H1 (cell line): ENCODE data around the gene RGS17. TPM values are rescaled to one million over a fixed set of nuclear protein-coding genes. Genes with fewer than 3 reads are reported as not detected.

Experiments
- CTCF ChIA-PET: fragments of 300-600 bp; sonication (Branson Sonifier 250); formaldehyde crosslinking; loops from one replicate; lab custom pipeline; 2021; ENCODE audit not compliant: partially characterized antibody; lab: Charles Lee
- POLR2A ChIA-PET: fragments of 300-600 bp; sonication (Branson Sonifier 250); formaldehyde crosslinking; loops from one replicate; lab custom pipeline; 2021; ENCODE audit warnings: inconsistent platforms; ENCODE audit not compliant: partially characterized antibody; lab: Charles Lee
- DNase-seq, 2 experiments: peaks; one replicate each; pipeline versions ENCODE4 v3.0.0 to v3.0.0-alpha.2; 2010 to 2022; ENCODE audit warnings: low spot score in 2 of 2, low read depth in 1 of 2, mixed read lengths in 1 of 2
- FAIRE-seq: peaks from 2 replicates; lab custom pipeline; 2011; peaks lifted over from hg19 to GRCh38; lab: Jason Lieb, UNC
- H2AFZ ChIP-seq: 2 replicates; pipeline ENCODE4 v1.8.1; 2012; ENCODE audit warnings: low read length, inconsistent platforms
- H2AK5ac ChIP-seq: 2 replicates; pipeline ENCODE4 v1.6.1; 2013; ENCODE audit warnings: low read depth, low read length
- H2BK120ac ChIP-seq: replicated peaks from 2 replicates; pipeline ENCODE3; 2013; ENCODE audit warnings: low read depth, low read length, inconsistent platforms
- H2BK12ac ChIP-seq: 2 replicates; pipeline ENCODE4 v1.6.1; 2013; ENCODE audit warnings: low read depth, low read length
- H2BK15ac ChIP-seq: 2 replicates; pipeline ENCODE4 v1.6.1; 2013; ENCODE audit warnings: low read length
- H2BK20ac ChIP-seq: 2 replicates; pipeline ENCODE4 v1.6.1; 2013; ENCODE audit warnings: low read length
- H2BK5ac ChIP-seq: 2 replicates; pipeline ENCODE4 v1.6.1; 2013; ENCODE audit warnings: low read depth, low read length
- H3K14ac ChIP-seq: 2 replicates; pipeline ENCODE4 v1.6.1; 2013; ENCODE audit warnings: inconsistent platforms; ENCODE audit not compliant: insufficient read length
- H3K18ac ChIP-seq: 2 replicates; pipeline ENCODE4 v1.6.1; 2013; ENCODE audit warnings: low read length; ENCODE audit errors: extremely low read depth
- H3K23ac ChIP-seq: 2 replicates; pipeline ENCODE4 v1.6.1; 2013; ENCODE audit warnings: inconsistent platforms; ENCODE audit not compliant: insufficient read length
- H3K23me2 ChIP-seq: 2 replicates; pipeline ENCODE4 v1.6.1; 2013; ENCODE audit warnings: low read depth, low read length
- H3K27ac ChIP-seq: 2 replicates; pipeline ENCODE4 v1.6.1; 2011; ENCODE audit warnings: low read depth, low read length, inconsistent platforms
- H3K27me3 ChIP-seq, 4 experiments: replicated peaks in 1 of 4; 1 replicate in 1 of 4; 2 replicates in 3 of 4; pipeline versions ENCODE4 v1.6.1 to v1.8.1; 2011 to 2013; ENCODE audit warnings: low read length in 3 of 4, mild to moderate bottlenecking in 3 of 4, inconsistent platforms in 2 of 4, mixed read lengths in 2 of 4, moderate library complexity in 1 of 4; ENCODE audit not compliant: control insufficient read depth in 3 of 4, insufficient read depth in 3 of 4; ENCODE audit errors: extremely low read depth in 1 of 4
- H3K36me3 ChIP-seq, 4 experiments: 2 replicates each; pipeline versions ENCODE4 v1.6.1 to v1.8.1; 2011 to 2013; ENCODE audit warnings: mild to moderate bottlenecking in 4 of 4, low read length in 3 of 4, moderate library complexity in 2 of 4, control low read depth in 1 of 4, inconsistent platforms in 1 of 4; ENCODE audit not compliant: insufficient read depth in 4 of 4, control insufficient read depth in 2 of 4
- H3K4ac ChIP-seq: replicated peaks from 2 replicates; pipeline ENCODE3; 2013; ENCODE audit warnings: low read length, low read depth, mixed read lengths, inconsistent platforms; ENCODE audit not compliant: insufficient read length
- H3K4me1 ChIP-seq, 4 experiments: replicated peaks in 1 of 4; 1 replicate in 1 of 4; 2 replicates in 3 of 4; pipeline versions ENCODE4 v1.6.1 to v1.8.1; 2011 to 2013; ENCODE audit warnings: low read length in 3 of 4, inconsistent platforms in 2 of 4, mixed read lengths in 1 of 4; ENCODE audit not compliant: insufficient read depth in 4 of 4, control insufficient read depth in 3 of 4
- H3K4me2 ChIP-seq, 2 experiments: 2 replicates each; pipeline versions ENCODE4 v1.6.1 to v1.8.1; 2011 to 2013; ENCODE audit warnings: low read depth in 2 of 2, low read length in 2 of 2, control low read depth in 1 of 2, inconsistent platforms in 1 of 2, mild to moderate bottlenecking in 1 of 2; ENCODE audit not compliant: insufficient read depth in 1 of 2
- H3K4me3 ChIP-seq, 4 experiments: fragments of 200-600, 300-600 bp in 1 of 4; sonication (generic), shearing (Covaris generic), sonication (Bioruptor Twin) in 1 of 4; 2 replicates each; pipeline versions ENCODE4 v1.5.1 to v1.8.1; 2011 to 2016; ENCODE audit warnings: low read length in 4 of 4, low read depth in 3 of 4, control low read depth in 2 of 4, inconsistent platforms in 2 of 4, mild to moderate bottlenecking in 2 of 4, mixed read lengths in 1 of 4, moderate library complexity in 1 of 4; ENCODE audit not compliant: insufficient read depth in 2 of 4; ENCODE audit errors: extremely low read depth in 1 of 4
- H3K56ac ChIP-seq: replicated peaks from 2 replicates; pipeline ENCODE3; 2013; ENCODE audit warnings: low read depth, mild to moderate bottlenecking, mixed read lengths, low read length, inconsistent platforms; ENCODE audit not compliant: insufficient read length
- H3K79me1 ChIP-seq: 2 replicates; pipeline ENCODE4 v1.6.1; 2013; ENCODE audit warnings: low read depth, low read length, control low read depth
- H3K79me2 ChIP-seq, 2 experiments: 2 replicates each; pipeline versions ENCODE4 v1.6.1 to v1.8.1; 2012 to 2013; ENCODE audit warnings: low read length in 2 of 2, mild to moderate bottlenecking in 2 of 2, inconsistent platforms in 1 of 2; ENCODE audit not compliant: insufficient read depth in 2 of 2, control insufficient read depth in 1 of 2
- H3K9ac ChIP-seq, 4 experiments: replicated peaks in 1 of 4; 1 replicate in 1 of 4; 2 replicates in 3 of 4; pipeline versions ENCODE4 v1.6.1 to v1.8.1; 2011 to 2013; ENCODE audit warnings: low read depth in 3 of 4, low read length in 3 of 4, control low read depth in 2 of 4, mild to moderate bottlenecking in 2 of 4, moderate library complexity in 2 of 4, inconsistent platforms in 1 of 4; ENCODE audit errors: extremely low read depth in 1 of 4
- H3K9me3 ChIP-seq, 2 experiments: 2 replicates each; pipeline versions ENCODE4 v1.6.1 to v1.8.1; 2012 to 2013; ENCODE audit warnings: mild to moderate bottlenecking in 2 of 2, moderate library complexity in 2 of 2, control low read depth in 1 of 2, inconsistent platforms in 1 of 2, low read depth in 1 of 2, low read length in 1 of 2, mixed read lengths in 1 of 2; ENCODE audit not compliant: insufficient read depth in 2 of 2
- H4K20me1 ChIP-seq, 2 experiments: replicated peaks in 1 of 2; 2 replicates each; pipeline versions ENCODE3 to v1.8.1; 2011 to 2013; ENCODE audit warnings: inconsistent platforms in 2 of 2, low read length in 2 of 2, mild to moderate bottlenecking in 1 of 2; ENCODE audit not compliant: insufficient read depth in 2 of 2, control insufficient read depth in 1 of 2
- H4K5ac ChIP-seq: 2 replicates; pipeline ENCODE4 v1.6.1; 2013; ENCODE audit warnings: low read length, low read depth, mixed read lengths, inconsistent platforms; ENCODE audit not compliant: insufficient read length
- H4K8ac ChIP-seq: 2 replicates; pipeline ENCODE4 v1.8.0; 2013; ENCODE audit warnings: mild to moderate bottlenecking, moderate library complexity, low read length, inconsistent platforms; ENCODE audit not compliant: insufficient read depth; ENCODE audit errors: extremely low read depth
- H4K91ac ChIP-seq: replicated peaks from 2 replicates; pipeline ENCODE3; 2013; ENCODE audit warnings: low read length, mixed read lengths, inconsistent platforms; ENCODE audit not compliant: insufficient read length
- BRCA1 ChIP-seq: IDR thresholded peaks from 2 replicates; pipeline ENCODE4 v1.6.1; 2012; ENCODE audit warnings: low read depth, low read length, improper control_type of control experiment
- CBX5 ChIP-seq: fragments of 300-800, 300-1000 bp; sonication (generic); IDR thresholded peaks from 2 replicates; pipeline ENCODE4 v1.7.1; 2016; ENCODE audit warnings: antibody characterized with exemption, low read length, low read depth
- CREB1 ChIP-seq: IDR thresholded peaks from 2 replicates; pipeline ENCODE4 v1.6.1; 2012; ENCODE audit warnings: inconsistent platforms
- EZH2 ChIP-seq: fragments of 200-600 bp; sonication (generic); IDR thresholded peaks from 2 replicates; pipeline ENCODE4 v1.7.1; 2012; ENCODE audit warnings: low read depth, mild to moderate bottlenecking, moderate library complexity, low read length, inconsistent platforms; ENCODE audit not compliant: severe bottlenecking
- FOSL1 ChIP-seq: IDR thresholded peaks from 2 replicates; pipeline ENCODE4 v1.6.1; 2011; ENCODE audit warnings: mild to moderate bottlenecking, low read depth, low read length, moderate library complexity; ENCODE audit not compliant: insufficient read depth
- RBBP5 ChIP-seq: IDR thresholded peaks from 2 replicates; pipeline ENCODE4 v1.7.1; 2012; ENCODE audit warnings: low read depth, mild to moderate bottlenecking, inconsistent platforms, low read length, moderate library complexity, borderline replicate concordance
- SAP30 ChIP-seq: fragments of 300-600 bp; sonication (generic); IDR thresholded peaks from 2 replicates; pipeline ENCODE4 v1.7.1; 2012; ENCODE audit warnings: low read length, moderate library complexity, mild to moderate bottlenecking, inconsistent platforms; ENCODE audit not compliant: insufficient read depth, insufficient replicate concordance
- SRF ChIP-seq: IDR thresholded peaks from 2 replicates; pipeline ENCODE4 v1.6.1; 2011; ENCODE audit warnings: mild to moderate bottlenecking, low read depth, low read length, moderate library complexity
- YY1 ChIP-seq: IDR thresholded peaks from 2 replicates; pipeline ENCODE4 v1.6.1; 2011; ENCODE audit warnings: low read depth, mild to moderate bottlenecking, low read length
- ZNF274 ChIP-seq: IDR thresholded peaks from 2 replicates; pipeline ENCODE4 v1.7.0; 2012; ENCODE audit warnings: low read length, borderline replicate concordance; ENCODE audit errors: extremely low read depth
- WGBS, 2 experiments: shearing (Covaris generic) in 1 of 2; methylation state at CpG; one replicate each; pipeline versions ENCODE4 v1.1.6 to v1.1.7; 2013 to 2015; ENCODE audit warnings: low lambda C conversion rate in 2 of 2, mixed read lengths in 2 of 2, inconsistent platforms in 1 of 2, low coverage in 1 of 2, missing lambda C conversion rate in 1 of 2; ENCODE audit not compliant: insufficient replicate concordance in 2 of 2, insufficient coverage in 1 of 2, insufficient read length in 1 of 2; ENCODE audit errors: extremely low coverage in 1 of 2, missing lambda C conversion rate in 1 of 2; 5-methylcytosine and 5-hydroxymethylcytosine counted together
- polyA plus RNA-seq, 7 experiments: library from polyadenylated mRNA; depleted of rRNA in 3 of 7; stranded (reverse) in 5 of 7; unstranded in 2 of 7; fragments of >200 nt in 5 of 7; fragments of 200-250 nt in 2 of 7; gene quantifications; 1 replicate in 5 of 7; 2 replicates in 1 of 7; 4 replicates in 1 of 7; pipeline versions ENCODE4 v1.2.1 to v1.2.3, GENCODE V29; 2011 to 2013; ENCODE audit warnings: missing spikeins in 2 of 7, mixed read lengths in 2 of 7
- total RNA-seq: library from RNA; stranded (reverse); fragmentation: NEBNext Ultra II Directional; extraction: Animal tissue kit (Norgen Biotek cat#: 25700); gene quantifications from 2 replicates; pipeline ENCODE4 v1.2.1, GENCODE V29; 2021

Gene RGS17
- total and polyA plus RNA-seq, 2 of the 8 experiments (the other 6 are each of a cell fraction or from before 2014, with no cell fraction given) = 2.0 to 12.2 TPM

GRCh38 chr6:152978058-152978457 lies 153.0 kb downstream of the RGS17 start:
- H4K8ac ChIP-seq = no peak overlapping the region
- H3K36me3 ChIP-seq = peaks cover 0 to 64% (median 27%) of the 10 kb centered on the region in 4 experiments
- H2BK5ac ChIP-seq = no peak overlapping the region
- H3K4me3 ChIP-seq = peak overlapping the region in 1 of 4 experiments; percentile 30; a peak in 2 of 8 replicates
- no peak overlapping the region for H4K5ac ChIP-seq
- no peaks in the 10 kb centered on the region for H3K9me3 ChIP-seq
- TF ChIP-seq BRCA1 (no peak), RBBP5 (no peak), EZH2 (no peak), YY1 (no peak), CREB1 (no peak), CBX5 (no peak), SRF (no peak), ZNF274 (no peak), SAP30 (no peak), FOSL1 (no peak)
- peaks cover 52 to 98% of the 10 kb centered on the region in 2 experiments for H3K79me2 ChIP-seq
- no peak overlapping the region for H2AK5ac ChIP-seq
- no peak overlapping the region for H3K27ac ChIP-seq
- peaks cover 0 to 8% (median 3%) of the 10 kb centered on the region in 4 experiments; a peak in 4 of 7 replicates for H3K4me1 ChIP-seq
- no peak overlapping the region for H2BK120ac ChIP-seq
- ChIA-PET CTCF (interaction anchor here (1.0 to 2.1 kb wide), 3 partner anchors 18 to 225 kb away, joined by 3 to 5 read pairs (median 3); no protein-coding TSS in a partner anchor), POLR2A (interaction anchor here (0.6 to 1.2 kb wide), 2 partner anchors 8 to 48 kb away, joined by 3 to 6 read pairs; no protein-coding TSS in a partner anchor)
- no peak overlapping the region for H2BK12ac ChIP-seq
- H3K9ac ChIP-seq = no peak overlapping the region
- H2BK20ac ChIP-seq = no peak overlapping the region
- peak overlapping the region in 1 of 2 experiments; percentile 43; a peak in 1 of 4 replicates for H3K4me2 ChIP-seq
- FAIRE-seq = no peak
- no peaks in the 10 kb centered on the region for H3K23me2 ChIP-seq
- H3K4ac ChIP-seq = no peak overlapping the region
- H2BK15ac ChIP-seq = no peak overlapping the region
- DNase-seq = no peak
- no peak overlapping the region for H3K18ac ChIP-seq
- no peak overlapping the region for H3K56ac ChIP-seq
- 100% methylated on average over 2 of the region's 3 CpGs; no CpG with 5 or more reads in 1 of the 2 experiments for WGBS, 2 experiments
- no peak overlapping the region for H3K23ac ChIP-seq
- H3K14ac ChIP-seq = no peak overlapping the region
- H3K27me3 ChIP-seq = no peaks in the 10 kb centered on the region
- peaks cover 11 to 32% of the 10 kb centered on the region in 2 experiments for H4K20me1 ChIP-seq
- no peak overlapping the region for H2AFZ ChIP-seq
- H4K91ac ChIP-seq = no peak overlapping the region
- H3K79me1 ChIP-seq = no peaks in the 10 kb centered on the region
